ENCODE results near the gene TTC9C. TPM values are rescaled to one million over a fixed set of nuclear protein-coding genes. Genes with fewer than 3 reads are reported as not detected.

Gene TTC9C
- total and polyA plus RNA-seq, 2 of the 8 experiments (the other 6 are each of a cell fraction or from before 2014, with no cell fraction given), result 25.4 to 34.1 TPM

- TF ChIP-seq CHD7 (IDR thresholded peaks at IDR 0.05; ENCODE audit: insufficient replicate concordance, low read length) (no peak), SIRT6 (IDR thresholded peaks at IDR 0.05; ENCODE audit: low read length) (no peak)
Observed at GRCh38 chr11:62752994-62753735, 24.9 kb downstream of the TTC9C start (continued).

Data from H1 (cell line).